Hepatocyte (in vitro differentiated cells): ENCODE results near the gene TAF4.

ENCODE experiments used
- CTCF ChIP-seq: fragments of 200-600 bp; sonication (generic); IDR thresholded peaks from 2 replicates; pipeline ENCODE4 v1.5.1; 2016; ENCODE audit warnings: antibody characterized with exemption, mild to moderate bottlenecking; ENCODE audit not compliant: poor library complexity
- EZH2 ChIP-seq: fragments of 200-600 bp; sonication (generic); IDR thresholded peaks from 2 replicates; pipeline ENCODE4 v1.6.1; 2016; ENCODE audit warnings: antibody characterized with exemption, mild to moderate bottlenecking, borderline replicate concordance

- TF ChIP-seq CTCF (no peak), EZH2 (no peak)
Observed at GRCh38 chr20:61927826-61928541, 137.7 kb downstream of the TAF4 start.
